Measurements from ENCODE around the gene IQCN. TPM values are rescaled to one million over a fixed set of nuclear protein-coding genes. Genes with fewer than 3 reads are reported as not detected.

IQCN gene
- total RNA-seq, 1 experiment from 2014 or later: 0.61 TPM

DNA sequence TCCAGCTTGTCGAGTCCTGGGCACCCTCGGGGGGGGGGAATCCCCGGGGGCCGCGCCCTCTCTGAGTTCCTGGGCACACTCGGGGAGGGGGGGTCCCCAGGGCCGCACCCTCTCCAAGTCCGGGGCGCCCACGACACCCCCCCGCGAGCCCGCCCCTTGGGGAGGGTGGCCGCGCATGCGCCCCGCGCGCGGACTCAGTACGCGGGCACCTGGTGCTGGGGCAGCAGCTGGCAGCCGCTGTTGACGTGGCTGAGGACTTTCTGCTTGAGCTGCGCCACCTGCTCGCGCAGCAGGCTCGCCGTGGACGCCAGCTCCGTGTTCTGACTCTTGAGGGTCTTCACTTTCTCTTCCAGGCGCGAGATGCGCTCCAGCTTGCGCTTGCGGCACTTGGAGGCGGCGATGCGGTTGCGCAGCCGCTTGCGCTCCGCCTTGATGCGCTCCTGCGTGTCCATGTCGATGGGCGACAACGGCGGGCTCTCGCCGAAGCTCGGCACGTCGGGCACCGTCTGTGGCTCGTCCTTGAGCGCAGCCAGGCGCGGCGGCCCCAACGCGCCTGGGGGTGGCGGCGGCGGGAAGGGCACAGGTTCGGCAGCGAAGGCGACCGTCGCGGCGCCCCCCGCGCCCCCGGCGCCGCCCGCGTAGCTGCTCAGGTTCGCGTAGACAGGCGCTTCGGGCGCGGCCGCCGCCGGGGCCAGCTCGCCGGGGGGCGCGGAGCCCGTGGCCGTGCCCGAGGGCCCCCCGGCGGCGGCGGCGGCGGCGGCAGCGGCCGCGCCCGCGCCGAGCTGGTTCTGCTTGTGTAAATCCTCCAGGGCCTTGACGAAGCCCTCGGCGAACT lies 6.2 kb upstream of the IQCN start (continued):
- TF ChIP-seq, protein P1, sequence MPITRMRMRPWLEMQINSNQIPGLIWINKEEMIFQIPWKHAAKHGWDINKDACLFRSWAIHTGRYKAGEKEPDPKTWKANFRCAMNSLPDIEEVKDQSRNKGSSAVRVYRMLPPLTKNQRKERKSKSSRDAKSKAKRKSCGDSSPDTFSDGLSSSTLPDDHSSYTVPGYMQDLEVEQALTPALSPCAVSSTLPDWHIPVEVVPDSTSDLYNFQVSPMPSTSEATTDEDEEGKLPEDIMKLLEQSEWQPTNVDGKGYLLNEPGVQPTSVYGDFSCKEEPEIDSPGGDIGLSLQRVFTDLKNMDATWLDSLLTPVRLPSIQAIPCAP (CRISPR knock-in tag; IDR thresholded peaks at IDR 0.05): no peak
- peak; percentile 47; the same call in 1 of the 2 replicates for TF ChIP-seq MAX (CRISPR knock-in tag; IDR thresholded peaks at IDR 0.05)
- no peak for TF ChIP-seq ZNF263 (CRISPR knock-in tag; IDR thresholded peaks at IDR 0.05; ENCODE audit: low read depth)
- TF ChIP-seq, protein P2, sequence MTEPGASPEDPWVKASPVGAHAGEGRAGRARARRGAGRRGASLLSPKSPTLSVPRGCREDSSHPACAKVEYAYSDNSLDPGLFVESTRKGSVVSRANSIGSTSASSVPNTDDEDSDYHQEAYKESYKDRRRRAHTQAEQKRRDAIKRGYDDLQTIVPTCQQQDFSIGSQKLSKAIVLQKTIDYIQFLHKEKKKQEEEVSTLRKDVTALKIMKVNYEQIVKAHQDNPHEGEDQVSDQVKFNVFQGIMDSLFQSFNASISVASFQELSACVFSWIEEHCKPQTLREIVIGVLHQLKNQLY (CRISPR knock-in tag; IDR thresholded peaks at IDR 0.05): no peak
- no peak for TF ChIP-seq KAT7 (CRISPR knock-in tag; IDR thresholded peaks at IDR 0.05; ENCODE audit: borderline replicate concordance)
- no peak; the same call in 1 of the 2 replicates for TF ChIP-seq TEAD1 (CRISPR knock-in tag; IDR thresholded peaks at IDR 0.05)
- TF ChIP-seq, protein P3, sequence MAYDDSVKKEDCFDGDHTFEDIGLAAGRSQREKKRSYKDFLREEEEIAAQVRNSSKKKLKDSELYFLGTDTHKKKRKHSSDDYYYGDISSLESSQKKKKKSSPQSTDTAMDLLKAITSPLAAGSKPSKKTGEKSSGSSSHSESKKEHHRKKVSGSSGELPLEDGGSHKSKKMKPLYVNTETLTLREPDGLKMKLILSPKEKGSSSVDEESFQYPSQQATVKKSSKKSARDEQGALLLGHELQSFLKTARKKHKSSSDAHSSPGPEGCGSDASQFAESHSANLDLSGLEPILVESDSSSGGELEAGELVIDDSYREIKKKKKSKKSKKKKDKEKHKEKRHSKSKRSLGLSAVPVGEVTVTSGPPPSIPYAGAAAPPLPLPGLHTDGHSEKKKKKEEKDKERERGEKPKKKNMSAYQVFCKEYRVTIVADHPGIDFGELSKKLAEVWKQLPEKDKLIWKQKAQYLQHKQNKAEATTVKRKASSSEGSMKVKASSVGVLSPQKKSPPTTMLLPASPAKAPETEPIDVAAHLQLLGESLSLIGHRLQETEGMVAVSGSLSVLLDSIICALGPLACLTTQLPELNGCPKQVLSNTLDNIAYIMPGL (CRISPR knock-in tag; IDR thresholded peaks at IDR 0.05): peak; percentile 62
- TF ChIP-seq FOXP4 (CRISPR knock-in tag; IDR thresholded peaks at IDR 0.05): peak; percentile 80; the same call in 1 of the 2 replicates
- TF ChIP-seq, protein P4, sequence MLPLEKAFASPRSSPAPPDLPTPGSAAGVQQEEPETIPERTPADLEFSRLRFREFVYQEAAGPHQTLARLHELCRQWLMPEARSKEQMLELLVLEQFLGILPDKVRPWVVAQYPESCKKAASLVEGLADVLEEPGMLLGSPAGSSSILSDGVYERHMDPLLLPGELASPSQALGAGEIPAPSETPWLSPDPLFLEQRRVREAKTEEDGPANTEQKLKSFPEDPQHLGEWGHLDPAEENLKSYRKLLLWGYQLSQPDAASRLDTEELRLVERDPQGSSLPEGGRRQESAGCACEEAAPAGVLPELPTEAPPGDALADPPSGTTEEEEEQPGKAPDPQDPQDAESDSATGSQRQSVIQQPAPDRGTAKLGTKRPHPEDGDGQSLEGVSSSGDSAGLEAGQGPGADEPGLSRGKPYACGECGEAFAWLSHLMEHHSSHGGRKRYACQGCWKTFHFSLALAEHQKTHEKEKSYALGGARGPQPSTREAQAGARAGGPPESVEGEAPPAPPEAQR (CRISPR knock-in tag; IDR thresholded peaks at IDR 0.05): no peak
- TF ChIP-seq CREB1 (CRISPR knock-in tag; IDR thresholded peaks at IDR 0.05): no peak
- TF ChIP-seq, protein P5, sequence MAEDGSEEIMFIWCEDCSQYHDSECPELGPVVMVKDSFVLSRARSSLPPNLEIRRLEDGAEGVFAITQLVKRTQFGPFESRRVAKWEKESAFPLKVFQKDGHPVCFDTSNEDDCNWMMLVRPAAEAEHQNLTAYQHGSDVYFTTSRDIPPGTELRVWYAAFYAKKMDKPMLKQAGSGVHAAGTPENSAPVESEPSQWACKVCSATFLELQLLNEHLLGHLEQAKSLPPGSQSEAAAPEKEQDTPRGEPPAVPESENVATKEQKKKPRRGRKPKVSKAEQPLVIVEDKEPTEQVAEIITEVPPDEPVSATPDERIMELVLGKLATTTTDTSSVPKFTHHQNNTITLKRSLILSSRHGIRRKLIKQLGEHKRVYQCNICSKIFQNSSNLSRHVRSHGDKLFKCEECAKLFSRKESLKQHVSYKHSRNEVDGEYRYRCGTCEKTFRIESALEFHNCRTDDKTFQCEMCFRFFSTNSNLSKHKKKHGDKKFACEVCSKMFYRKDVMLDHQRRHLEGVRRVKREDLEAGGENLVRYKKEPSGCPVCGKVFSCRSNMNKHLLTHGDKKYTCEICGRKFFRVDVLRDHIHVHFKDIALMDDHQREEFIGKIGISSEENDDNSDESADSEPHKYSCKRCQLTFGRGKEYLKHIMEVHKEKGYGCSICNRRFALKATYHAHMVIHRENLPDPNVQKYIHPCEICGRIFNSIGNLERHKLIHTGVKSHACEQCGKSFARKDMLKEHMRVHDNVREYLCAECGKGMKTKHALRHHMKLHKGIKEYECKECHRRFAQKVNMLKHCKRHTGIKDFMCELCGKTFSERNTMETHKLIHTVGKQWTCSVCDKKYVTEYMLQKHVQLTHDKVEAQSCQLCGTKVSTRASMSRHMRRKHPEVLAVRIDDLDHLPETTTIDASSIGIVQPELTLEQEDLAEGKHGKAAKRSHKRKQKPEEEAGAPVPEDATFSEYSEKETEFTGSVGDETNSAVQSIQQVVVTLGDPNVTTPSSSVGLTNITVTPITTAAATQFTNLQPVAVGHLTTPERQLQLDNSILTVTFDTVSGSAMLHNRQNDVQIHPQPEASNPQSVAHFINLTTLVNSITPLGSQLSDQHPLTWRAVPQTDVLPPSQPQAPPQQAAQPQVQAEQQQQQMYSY (CRISPR knock-in tag; IDR thresholded peaks at IDR 0.05): no peak
- TF ChIP-seq ZNF416 (CRISPR knock-in tag; IDR thresholded peaks at IDR 0.05): peak; percentile 9; the same call in 1 of the 2 replicates
- no peak for TF ChIP-seq ZNF219 (CRISPR knock-in tag; IDR thresholded peaks at IDR 0.05; ENCODE audit: borderline replicate concordance)
- no peak for TF ChIP-seq EMX1 (CRISPR knock-in tag; IDR thresholded peaks at IDR 0.05)
- no peak for TF ChIP-seq CBFB (CRISPR knock-in tag; IDR thresholded peaks at IDR 0.05; ENCODE audit: low read depth)
- no peak for TF ChIP-seq MXD4 (CRISPR knock-in tag; IDR thresholded peaks at IDR 0.05; ENCODE audit: borderline replicate concordance)
- TF ChIP-seq CREM (CRISPR knock-in tag; IDR thresholded peaks at IDR 0.05): no peak
- no peak for TF ChIP-seq ERG (CRISPR knock-in tag; IDR thresholded peaks at IDR 0.05)
- no peak for TF ChIP-seq SMAD3 (CRISPR knock-in tag; IDR thresholded peaks at IDR 0.05; ENCODE audit: borderline replicate concordance)
- TF ChIP-seq, protein P6, sequence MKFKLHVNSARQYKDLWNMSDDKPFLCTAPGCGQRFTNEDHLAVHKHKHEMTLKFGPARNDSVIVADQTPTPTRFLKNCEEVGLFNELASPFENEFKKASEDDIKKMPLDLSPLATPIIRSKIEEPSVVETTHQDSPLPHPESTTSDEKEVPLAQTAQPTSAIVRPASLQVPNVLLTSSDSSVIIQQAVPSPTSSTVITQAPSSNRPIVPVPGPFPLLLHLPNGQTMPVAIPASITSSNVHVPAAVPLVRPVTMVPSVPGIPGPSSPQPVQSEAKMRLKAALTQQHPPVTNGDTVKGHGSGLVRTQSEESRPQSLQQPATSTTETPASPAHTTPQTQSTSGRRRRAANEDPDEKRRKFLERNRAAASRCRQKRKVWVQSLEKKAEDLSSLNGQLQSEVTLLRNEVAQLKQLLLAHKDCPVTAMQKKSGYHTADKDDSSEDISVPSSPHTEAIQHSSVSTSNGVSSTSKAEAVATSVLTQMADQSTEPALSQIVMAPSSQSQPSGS (CRISPR knock-in tag; IDR thresholded peaks at IDR 0.05; ENCODE audit: borderline replicate concordance, low read depth): no peak
- TF ChIP-seq ZNF396 (CRISPR knock-in tag; IDR thresholded peaks at IDR 0.05; ENCODE audit: borderline replicate concordance): no peak
- no peak for TF ChIP-seq RORB (CRISPR knock-in tag; IDR thresholded peaks at IDR 0.05)
- TF ChIP-seq ZNF671 (CRISPR knock-in tag; IDR thresholded peaks at IDR 0.05): no peak
- TF ChIP-seq ELF4 (CRISPR knock-in tag; IDR thresholded peaks at IDR 0.05; ENCODE audit: low read depth): 0 out of 2 replicates have a peak, but pooled peaks have one; percentile 10

Measured in WTC11 (cell line).